ENCODE measurements around the gene PROSER3. TPM values are rescaled to one million over a fixed set of nuclear protein-coding genes. Genes with fewer than 3 reads are reported as not detected.

Gene PROSER3
- polyA plus RNA-seq, 4 donors: 1.8 to 15.0 (median 6.2) TPM

GRCh38 chr19:35816846-35817245 lies 58.9 kb downstream of the PROSER3 start:
- DNase-seq (no peak), FAIRE-seq (no peak)
- Histone ChIP-seq H3K4me1 (ENCODE audit: control insufficient read depth in 3 of 3, insufficient read depth in 2 of 3, low read depth in 1 of 3, low read length in 2 of 3) (peaks cover 0 to 9% (median 0%) of the 10 kb centered on the region in 3 donors), H3K36me3 (ENCODE audit: control insufficient read depth in 3 of 3, insufficient read depth in 2 of 3, low read depth in 1 of 3, low read length in 3 of 3) (no peaks in the 10 kb centered on the region), H3K27me3 (ENCODE audit: control insufficient read depth in 3 of 3, insufficient read depth in 3 of 3, low read length in 3 of 3) (peaks cover 0 to 4% (median 3%) of the 10 kb centered on the region in 3 donors), H3K9me3 (ENCODE audit: control insufficient read depth in 2 of 2, insufficient read depth in 1 of 2, low read depth in 1 of 2, low read length in 1 of 2) (no peaks in the 10 kb centered on the region), H3K4me3 (ENCODE audit: low read depth in 1 of 3, low read length in 3 of 3) (no peak overlapping the region), H3K27ac (ENCODE audit: low read depth in 1 of 3, low read length in 2 of 3) (no peak overlapping the region)
- WGBS, 3 donors: 72 to 85% (median 84%) methylated on average over 8 to 9 of the region's 9 CpGs

DNA sequence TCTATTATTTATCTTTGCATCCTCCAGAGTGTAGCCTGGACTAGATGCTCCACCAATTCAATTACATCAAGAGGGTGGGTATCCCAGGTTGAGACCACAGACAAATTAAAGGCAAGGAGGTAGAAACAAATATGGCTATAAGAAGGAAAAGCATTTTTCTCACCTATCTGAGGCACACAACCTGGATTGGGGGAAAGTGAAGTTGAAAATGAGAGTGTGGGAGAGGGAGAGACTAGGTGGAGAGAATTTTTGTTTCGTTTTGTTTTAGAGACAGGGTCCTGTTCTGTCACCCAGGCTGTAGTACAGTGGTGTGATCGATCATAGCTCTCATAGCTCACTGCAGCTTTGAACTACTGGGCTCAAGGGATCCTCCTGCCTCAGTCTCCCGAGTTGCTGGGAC lies 60.5 kb downstream of the PROSER3 start:
- no peak overlapping the region for H3K27ac ChIP-seq (ENCODE audit: low read depth in 1 of 3, low read length in 2 of 3)
- H3K36me3 ChIP-seq (ENCODE audit: control insufficient read depth in 3 of 3, insufficient read depth in 2 of 3, low read depth in 1 of 3, low read length in 3 of 3): no peaks in the 10 kb centered on the region
- 60 to 69% (median 63%) methylated on average over 3 of the region's 3 CpGs for WGBS, 3 donors
- H3K4me1 ChIP-seq (ENCODE audit: control insufficient read depth in 3 of 3, insufficient read depth in 2 of 3, low read depth in 1 of 3, low read length in 2 of 3): no peaks in the 10 kb centered on the region
- DNase-seq (no peak), FAIRE-seq (no peak)
- no peak overlapping the region for H3K4me3 ChIP-seq (ENCODE audit: low read depth in 1 of 3, low read length in 3 of 3)
- no peaks in the 10 kb centered on the region for H3K9me3 ChIP-seq (ENCODE audit: control insufficient read depth in 2 of 2, insufficient read depth in 1 of 2, low read depth in 1 of 2, low read length in 1 of 2)
- peaks cover 0 to 4% (median 3%) of the 10 kb centered on the region in 3 donors for H3K27me3 ChIP-seq (ENCODE audit: control insufficient read depth in 3 of 3, insufficient read depth in 3 of 3, low read length in 3 of 3)

Other genes with a start within 250 kb of the PROSER3 start
- 10 to 100 TPM in 1 of 4 donors, 1 to 10 TPM in 2, not detected in 1; 4.7 to 36.9 (median 7.6) TPM for gene DMKN, start 244.5 kb upstream of the PROSER3 start, polyA plus RNA-seq
- 1 to 10 TPM in 1 of 4 donors, under 1 TPM in 2, not detected in 1; 0.07 to 1.8 (median 0.54) TPM for gene SBSN, start 229.9 kb upstream of the PROSER3 start, polyA plus RNA-seq
- gene GAPDHS, start 224.7 kb upstream of the PROSER3 start, polyA plus RNA-seq: not detected
- 100 to 1,000 TPM in 1 of 4 donors, 10 to 100 TPM in 3; 40.3 to 149 (median 77.5) TPM for gene TMEM147, start 212.6 kb upstream of the PROSER3 start, polyA plus RNA-seq
- gene ATP4A, start 194.5 kb upstream of the PROSER3 start, polyA plus RNA-seq: under 1 TPM in 1 of 4 donors, not detected in 3; 0.36 TPM
- gene PMIS2, start 172.0 kb upstream of the PROSER3 start, polyA plus RNA-seq: not detected
- gene HAUS5, start 145.4 kb upstream of the PROSER3 start, polyA plus RNA-seq: 10 to 100 TPM in 1 of 4 donors, 1 to 10 TPM in 2, under 1 TPM in 1; 0.67 to 12.6 (median 5.5) TPM
- 10 to 100 TPM; 59.7 to 71.5 (median 64.9) TPM for gene RBM42, start 129.1 kb upstream of the PROSER3 start, polyA plus RNA-seq
- 1 to 10 TPM; 2.1 to 7.3 (median 4.2) TPM for gene ETV2, start 116.4 kb upstream of the PROSER3 start, polyA plus RNA-seq
- 1,000 to 10,000 TPM in 3 of 4 donors, 100 to 1,000 TPM in 1; 326 to 2,391 (median 1,554) TPM for gene COX6B1, start 109.9 kb upstream of the PROSER3 start, polyA plus RNA-seq
- under 1 TPM in 1 of 4 donors, not detected in 3; 0.07 TPM for gene UPK1A, start 91.7 kb upstream of the PROSER3 start, polyA plus RNA-seq
- under 1 TPM in 2 of 4 donors, not detected in 2; 0.22 to 0.35 TPM for gene ZBTB32, start 53.6 kb upstream of the PROSER3 start, polyA plus RNA-seq
- gene KMT2B, start 40.2 kb upstream of the PROSER3 start, polyA plus RNA-seq: 10 to 100 TPM; 21.6 to 47.9 (median 26.3) TPM
- gene IGFLR1, start 15.7 kb upstream of the PROSER3 start, polyA plus RNA-seq: 10 to 100 TPM in 3 of 4 donors, 1 to 10 TPM in 1; 4.3 to 17.8 (median 12.1) TPM
- gene U2AF1L4, start 12.8 kb upstream of the PROSER3 start, polyA plus RNA-seq: 10 to 100 TPM; 14.6 to 99.7 (median 34.7) TPM
- 10 to 100 TPM; 59.7 to 95.9 (median 70.1) TPM for gene PSENEN, start 12.5 kb upstream of the PROSER3 start, polyA plus RNA-seq
- gene LIN37, start 9.6 kb upstream of the PROSER3 start, polyA plus RNA-seq: 10 to 100 TPM in 3 of 4 donors, 1 to 10 TPM in 1; 9.6 to 58.6 (median 26.7) TPM
- 10 to 100 TPM in 2 of 4 donors, 1 to 10 TPM in 2; 2.0 to 41.7 (median 11.5) TPM for gene HSPB6, start 1.1 kb upstream of the PROSER3 start, polyA plus RNA-seq
- gene ARHGAP33, start 17.4 kb downstream of the PROSER3 start, polyA plus RNA-seq: 10 to 100 TPM in 1 of 4 donors, 1 to 10 TPM in 3; 1.1 to 16.2 (median 5.0) TPM
- under 1 TPM in 2 of 4 donors, not detected in 2; 0.24 to 0.54 TPM for gene PRODH2, start 54.7 kb downstream of the PROSER3 start, polyA plus RNA-seq
- gene NPHS1, start 94.3 kb downstream of the PROSER3 start, polyA plus RNA-seq: under 1 TPM in 2 of 4 donors, not detected in 2; 0.06 to 0.52 TPM
- gene KIRREL2, start 98.7 kb downstream of the PROSER3 start, polyA plus RNA-seq: under 1 TPM in 2 of 4 donors, not detected in 2; 0.10 to 0.62 TPM
- gene APLP1, start 110.4 kb downstream of the PROSER3 start, polyA plus RNA-seq: 10 to 100 TPM in 1 of 4 donors, 1 to 10 TPM in 2, not detected in 1; 3.6 to 13.8 (median 4.7) TPM
- gene NFKBID, start 142.4 kb downstream of the PROSER3 start, polyA plus RNA-seq: 1 to 10 TPM; 5.1 to 7.6 (median 6.4) TPM
- gene HCST, start 144.4 kb downstream of the PROSER3 start, polyA plus RNA-seq: 10 to 100 TPM in 2 of 4 donors, 1 to 10 TPM in 2; 2.7 to 17.6 (median 11.0) TPM
- gene TYROBP, start 150.1 kb downstream of the PROSER3 start, polyA plus RNA-seq: 100 to 1,000 TPM in 1 of 4 donors, 10 to 100 TPM in 3; 15.9 to 128 (median 63.8) TPM
- gene LRFN3, start 178.2 kb downstream of the PROSER3 start, polyA plus RNA-seq: 10 to 100 TPM in 2 of 4 donors, 1 to 10 TPM in 2; 3.5 to 11.7 (median 8.7) TPM
- gene SDHAF1, start 237.0 kb downstream of the PROSER3 start, polyA plus RNA-seq: 10 to 100 TPM; 27.8 to 58.4 (median 36.4) TPM